Endodermal cell (in vitro differentiated cells): Measurements from ENCODE around the gene DNMT3B. TPM values are rescaled to one million over a fixed set of nuclear protein-coding genes. Genes with fewer than 3 reads are reported as not detected.

Source experiments
- DNase-seq: peaks from one replicate; pipeline ENCODE4 v3.0.0-alpha.2; 2017
- H3K27ac ChIP-seq: 2 replicates; pipeline ENCODE4 v1.5.1; 2013; ENCODE audit warnings: mild to moderate bottlenecking, low read depth, low read length, moderate library complexity
- H3K27me3 ChIP-seq: 2 replicates; pipeline ENCODE4 v1.6.1; 2013; ENCODE audit warnings: mild to moderate bottlenecking, low read length, moderate library complexity; ENCODE audit not compliant: insufficient read depth, control insufficient read depth, poor library complexity, severe bottlenecking
- H3K36me3 ChIP-seq: 2 replicates; pipeline ENCODE4 v1.7.0; 2013; ENCODE audit warnings: mild to moderate bottlenecking, low read length, moderate library complexity; ENCODE audit not compliant: control insufficient read depth, insufficient read depth
- H3K4me1 ChIP-seq: one replicate; pipeline ENCODE4 v1.7.0; 2013; ENCODE audit warnings: low read length; ENCODE audit not compliant: control insufficient read depth, insufficient read depth
- H3K4me3 ChIP-seq: 2 replicates; pipeline ENCODE4 v1.5.1; 2013; ENCODE audit warnings: mild to moderate bottlenecking, low read length, moderate library complexity
- H3K9ac ChIP-seq: 2 replicates; pipeline ENCODE4 v1.6.1; 2013; ENCODE audit warnings: mild to moderate bottlenecking, low read length, moderate library complexity; ENCODE audit not compliant: poor library complexity, severe bottlenecking; ENCODE audit errors: extremely low read depth
- H3K9me3 ChIP-seq: 2 replicates; pipeline ENCODE4 v1.6.1; 2013; ENCODE audit warnings: mild to moderate bottlenecking, low read length, moderate library complexity; ENCODE audit not compliant: control insufficient read depth
- H3K27ac Mint-ChIP-seq: 2 replicates; pipeline ENCODE4 v1.8.0; 2020; ENCODE audit warnings: mixed read lengths
- H3K27me3 Mint-ChIP-seq: 2 replicates; pipeline ENCODE4 v1.8.0; 2021; ENCODE audit warnings: mild to moderate bottlenecking, mixed read lengths; ENCODE audit not compliant: insufficient read depth
- H3K36me3 Mint-ChIP-seq: 2 replicates; pipeline ENCODE4 v1.8.0; 2020; ENCODE audit warnings: low read depth, mixed read lengths
- H3K4me1 Mint-ChIP-seq: 2 replicates; pipeline ENCODE4 v1.8.0; 2020; ENCODE audit warnings: mixed read lengths
- H3K4me3 Mint-ChIP-seq: 2 replicates; pipeline ENCODE4 v1.8.0; 2020; ENCODE audit warnings: mild to moderate bottlenecking, moderate library complexity, mixed read lengths
- H3K9me3 Mint-ChIP-seq: 2 replicates; pipeline ENCODE4 v1.8.0; 2020; ENCODE audit warnings: mild to moderate bottlenecking, mixed read lengths
- whole genome bisulfite sequencing, 2 experiments: methylation state at CpG; one replicate each; pipeline versions ENCODE4 v1.1.5 to v1.1.7; 2013; ENCODE audit warnings: missing lambda C conversion rate in 2 of 2, mixed read lengths in 1 of 2; ENCODE audit not compliant: insufficient coverage in 1 of 2, insufficient read length in 1 of 2; 5-methylcytosine and 5-hydroxymethylcytosine counted together
- total RNA-seq, 2 donors: library from RNA; stranded (reverse); fragmentation: NEBNext Ultra II Directional in 1 of 2; extraction: Animal tissue kit (Norgen Biotek cat#: 25700) in 1 of 2; gene quantifications; 2 replicates in 1 of 2; 3 replicates in 1 of 2; pipeline ENCODE4 v1.2.1, GENCODE V29; 2021
- TF ChIP-seq, protein P1 (sequence below): fragments of 200-600 bp; sonication (generic); conservative IDR thresholded peaks from 2 replicates; pipeline ENCODE4 v1.5.0; 2021; ENCODE audit warnings: antibody characterized with exemption, mild to moderate bottlenecking

The DNMT3B gene
- total RNA-seq, 2 donors from 2014 or later: 82.1 to 283 TPM

DNA sequence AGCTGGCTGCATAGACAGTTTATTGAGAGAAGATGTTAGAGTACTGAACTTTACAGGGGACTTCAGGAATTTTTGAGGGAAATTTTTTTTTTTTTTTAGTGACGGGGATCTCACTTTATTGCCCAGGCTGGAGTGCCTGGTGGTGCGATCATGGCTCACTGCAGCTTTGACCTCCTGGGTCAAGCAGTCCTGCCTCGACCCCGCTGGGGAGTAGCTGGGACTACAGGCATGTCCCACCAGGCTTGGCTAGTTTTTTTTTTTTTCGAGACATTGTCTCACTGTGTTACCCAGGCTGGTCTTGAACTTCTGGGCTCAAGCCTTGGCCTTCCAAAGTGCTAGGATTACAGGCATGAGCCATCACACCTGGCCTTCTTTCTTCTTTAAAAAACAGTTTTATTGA lies 85.8 kb downstream of the DNMT3B start:
- Mint-ChIP-seq H3K9me3 (no peaks in the 10 kb centered on the region), H3K4me1 (peaks cover 4% of the 10 kb centered on the region), H3K4me3 (no peak overlapping the region), H3K36me3 (peaks cover 81% of the 10 kb centered on the region), H3K27me3 (no peaks in the 10 kb centered on the region), H3K27ac (peak overlapping the region; percentile 11)
- H3K9me3 ChIP-seq: no peaks in the 10 kb centered on the region
- TF ChIP-seq, protein P1, sequence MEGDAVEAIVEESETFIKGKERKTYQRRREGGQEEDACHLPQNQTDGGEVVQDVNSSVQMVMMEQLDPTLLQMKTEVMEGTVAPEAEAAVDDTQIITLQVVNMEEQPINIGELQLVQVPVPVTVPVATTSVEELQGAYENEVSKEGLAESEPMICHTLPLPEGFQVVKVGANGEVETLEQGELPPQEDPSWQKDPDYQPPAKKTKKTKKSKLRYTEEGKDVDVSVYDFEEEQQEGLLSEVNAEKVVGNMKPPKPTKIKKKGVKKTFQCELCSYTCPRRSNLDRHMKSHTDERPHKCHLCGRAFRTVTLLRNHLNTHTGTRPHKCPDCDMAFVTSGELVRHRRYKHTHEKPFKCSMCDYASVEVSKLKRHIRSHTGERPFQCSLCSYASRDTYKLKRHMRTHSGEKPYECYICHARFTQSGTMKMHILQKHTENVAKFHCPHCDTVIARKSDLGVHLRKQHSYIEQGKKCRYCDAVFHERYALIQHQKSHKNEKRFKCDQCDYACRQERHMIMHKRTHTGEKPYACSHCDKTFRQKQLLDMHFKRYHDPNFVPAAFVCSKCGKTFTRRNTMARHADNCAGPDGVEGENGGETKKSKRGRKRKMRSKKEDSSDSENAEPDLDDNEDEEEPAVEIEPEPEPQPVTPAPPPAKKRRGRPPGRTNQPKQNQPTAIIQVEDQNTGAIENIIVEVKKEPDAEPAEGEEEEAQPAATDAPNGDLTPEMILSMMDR: peak; percentile 12
- H3K9ac ChIP-seq: no peak overlapping the region
- no peak overlapping the region for H3K4me3 ChIP-seq
- no peaks in the 10 kb centered on the region for H3K27me3 ChIP-seq
- DNase-seq: no peak
- 90 to 93% methylated on average over 3 to 5 of the region's 5 CpGs for WGBS, 2 experiments
- H3K27ac ChIP-seq: no peak overlapping the region
- H3K36me3 ChIP-seq: peaks cover 93% of the 10 kb centered on the region
- no peaks in the 10 kb centered on the region for H3K4me1 ChIP-seq

- Mint-ChIP-seq H3K36me3 (peaks cover 82% of the 10 kb centered on the region), H3K27me3 (no peaks in the 10 kb centered on the region), H3K4me3 (no peak overlapping the region), H3K4me1 (peaks cover 4% of the 10 kb centered on the region), H3K9me3 (no peaks in the 10 kb centered on the region), H3K27ac (no peak overlapping the region)
- DNase-seq: no peak
- TF ChIP-seq, protein P1: no peak
- Histone ChIP-seq H3K9ac (no peak overlapping the region), H3K4me1 (no peaks in the 10 kb centered on the region), H3K27ac (no peak overlapping the region), H3K4me3 (no peak overlapping the region), H3K27me3 (no peaks in the 10 kb centered on the region), H3K9me3 (no peaks in the 10 kb centered on the region), H3K36me3 (peaks cover 90% of the 10 kb centered on the region)
- 91 to 94% methylated on average over 6 of the region's 6 CpGs for WGBS, 2 experiments
These were observed 86.7 kb downstream of the DNMT3B start for GRCh38 chr20:32848846-32849245.

DNA sequence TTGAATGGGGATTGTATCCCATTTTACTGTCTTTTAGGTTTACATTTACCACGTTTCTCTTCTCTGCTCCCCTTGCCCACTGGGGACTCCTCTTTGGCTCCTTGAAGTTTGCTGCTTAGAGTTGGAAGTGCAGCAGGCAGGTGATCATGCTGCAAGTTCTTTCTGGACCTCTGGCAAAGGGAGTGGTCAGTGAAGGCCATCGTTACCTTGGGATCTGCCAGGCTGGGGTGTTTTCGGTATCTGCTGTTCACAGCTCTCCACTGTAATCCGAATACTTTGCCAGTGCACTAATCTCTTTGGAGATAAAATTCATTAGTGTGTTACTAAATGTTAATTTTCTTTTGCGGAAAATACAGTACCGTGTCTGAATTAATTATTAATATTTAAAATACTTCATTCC lies 87.4 kb downstream of the DNMT3B start:
- WGBS, 2 experiments: 86 to 90% methylated on average over 4 of the region's 6 CpGs
- DNase-seq: no peak
- H3K4me3 ChIP-seq: no peak overlapping the region
- no peaks in the 10 kb centered on the region for H3K4me1 ChIP-seq
- Mint-ChIP-seq H3K27ac (no peak overlapping the region), H3K36me3 (peaks cover 84% of the 10 kb centered on the region), H3K4me1 (peaks cover 4% of the 10 kb centered on the region), H3K9me3 (no peaks in the 10 kb centered on the region), H3K4me3 (no peak overlapping the region), H3K27me3 (no peaks in the 10 kb centered on the region)
- no peak overlapping the region for H3K9ac ChIP-seq
- TF ChIP-seq, protein P1: no peak
- H3K27ac ChIP-seq: no peak overlapping the region
- H3K36me3 ChIP-seq: peaks cover 91% of the 10 kb centered on the region
- no peaks in the 10 kb centered on the region for H3K9me3 ChIP-seq
- H3K27me3 ChIP-seq: no peaks in the 10 kb centered on the region
